Measurements from ENCODE around the gene TRIM41. TPM values are rescaled to one million over a fixed set of nuclear protein-coding genes. Genes with fewer than 3 reads are reported as not detected.

The TRIM41 gene
- polyA plus RNA-seq, 1 experiment, result 15.2 TPM

GRCh38 chr5:181198905-181199519 lies 24.1 kb upstream of the TRIM41 start:
- ChIA-PET CTCF (interaction anchor here (1.1 to 1.4 kb wide), 2 partner anchors 12 to 480 kb away, joined by 3 read pairs; no protein-coding TSS in a partner anchor), POLR2A (no interaction called here)
- no peak for DNase-seq (ENCODE audit: low read depth)
- Histone ChIP-seq H3K4me3 (ENCODE audit: low read depth, low read length) (no peak overlapping the region), H3K27me3 (ENCODE audit: control insufficient read depth, insufficient read depth, low read length) (no peaks in the 10 kb centered on the region), H3K36me3 (ENCODE audit: control insufficient read depth, insufficient read depth, low read length) (no peaks in the 10 kb centered on the region; the same call in 1 of the 2 replicates)
- no peak for TF ChIP-seq CTCF (IDR thresholded peaks at IDR 0.05; ENCODE audit: insufficient read depth, low read depth, low read length)

DNA sequence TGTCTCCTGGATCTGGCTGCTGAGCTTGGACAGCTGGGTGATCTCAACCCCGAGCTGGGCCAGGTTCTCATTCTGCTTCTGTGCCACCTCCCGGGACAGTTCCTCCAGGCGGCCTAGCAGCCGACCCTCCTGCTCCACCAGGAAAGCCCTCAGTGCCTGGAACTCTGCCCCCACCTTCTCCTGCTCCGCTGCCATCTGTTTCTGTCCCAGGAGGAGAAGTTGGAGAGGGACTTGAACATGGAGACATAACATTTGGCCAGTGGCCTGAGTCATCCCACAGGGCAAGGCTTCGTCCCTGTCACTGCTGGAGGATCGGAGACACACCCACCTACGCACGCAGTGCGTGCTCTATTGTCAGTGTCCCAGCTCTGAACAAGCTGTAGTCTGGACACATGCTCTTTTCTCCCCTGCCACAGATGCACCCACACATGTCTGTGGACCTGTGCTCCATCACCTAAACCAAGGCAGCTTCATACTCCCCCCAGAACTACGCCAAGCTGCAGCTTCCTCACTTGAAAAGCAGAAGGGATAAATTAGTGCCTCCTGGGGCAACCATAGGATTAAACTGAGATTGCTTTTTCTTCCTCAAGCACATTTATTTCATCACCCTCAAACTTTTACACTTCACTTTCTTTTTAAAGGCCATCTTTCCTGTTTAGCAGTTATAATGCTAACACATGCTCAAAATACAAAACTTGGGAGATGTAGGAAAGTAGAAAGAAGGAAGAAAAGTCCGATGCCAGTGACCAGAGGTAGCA lies 23.0 kb upstream of the TRIM41 start:
- Histone ChIP-seq H3K27me3 (ENCODE audit: control insufficient read depth, insufficient read depth, low read length) (no peaks in the 10 kb centered on the region), H3K36me3 (ENCODE audit: control insufficient read depth, insufficient read depth, low read length) (no peaks in the 10 kb centered on the region; the same call in 1 of the 2 replicates), H3K4me3 (ENCODE audit: low read depth, low read length) (no peak overlapping the region)
- no peak for DNase-seq (ENCODE audit: low read depth)
- CTCF ChIA-PET, result interaction anchor here (1.4 kb wide), 1 partner anchor 13 kb away, joined by 3 read pairs; no protein-coding TSS in a partner anchor
- TF ChIP-seq CTCF (IDR thresholded peaks at IDR 0.05; ENCODE audit: insufficient read depth, low read depth, low read length), result no peak
- POLR2A ChIA-PET, result no interaction called here

DNA sequence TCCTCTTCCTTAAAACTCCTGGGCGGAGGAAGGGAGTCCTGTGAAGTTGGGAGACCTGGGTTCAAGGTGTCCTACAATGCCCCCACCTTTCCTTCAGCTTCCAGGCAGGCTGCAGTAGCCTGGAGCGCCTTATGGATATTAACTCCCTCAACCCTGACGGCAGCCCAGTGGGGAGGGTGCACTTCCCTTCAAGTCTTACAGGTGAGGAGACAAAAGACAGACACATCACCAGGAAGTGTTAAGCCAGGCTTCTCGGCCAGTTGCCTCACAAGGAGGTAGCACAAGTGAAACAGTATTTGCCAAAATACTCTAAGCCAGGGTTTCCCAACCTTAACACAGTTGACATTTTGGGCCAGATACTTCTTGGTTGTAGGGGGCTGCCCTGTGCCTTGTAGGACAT lies 22.3 kb upstream of the TRIM41 start:
- no peak overlapping the region for H3K4me3 ChIP-seq (ENCODE audit: low read depth, low read length)
- no peaks in the 10 kb centered on the region for H3K36me3 ChIP-seq (ENCODE audit: control insufficient read depth, insufficient read depth, low read length)
- no peaks in the 10 kb centered on the region for H3K27me3 ChIP-seq (ENCODE audit: control insufficient read depth, insufficient read depth, low read length)
- ChIA-PET POLR2A (no interaction called here), CTCF (no interaction called here)
- DNase-seq (ENCODE audit: low read depth), result no peak
- TF ChIP-seq CTCF (IDR thresholded peaks at IDR 0.05; ENCODE audit: insufficient read depth, low read depth, low read length), result no peak

- Histone ChIP-seq H3K4me3 (ENCODE audit: low read depth, low read length) (no peak overlapping the region), H3K27me3 (ENCODE audit: control insufficient read depth, insufficient read depth, low read length) (no peaks in the 10 kb centered on the region), H3K36me3 (ENCODE audit: control insufficient read depth, insufficient read depth, low read length) (no peaks in the 10 kb centered on the region)
- ChIA-PET POLR2A (interaction anchor here (0.5 to 0.6 kb wide), 2 partner anchors 13 to 20 kb away, joined by 3 to 4 read pairs; partner anchors contain the start of gene TRIM41), CTCF (interaction anchor here (1.1 to 1.4 kb wide), 3 partner anchors 12 to 59 kb away, joined by 3 read pairs; no protein-coding TSS in a partner anchor)
- no peak for TF ChIP-seq CTCF (IDR thresholded peaks at IDR 0.05; ENCODE audit: insufficient read depth, low read depth, low read length)
- no peak for DNase-seq (ENCODE audit: low read depth)
Measured at GRCh38 chr5:181203093-181203711, 19.9 kb upstream of the TRIM41 start.

- H3K27me3 ChIP-seq (ENCODE audit: control insufficient read depth, insufficient read depth, low read length), result no peaks in the 10 kb centered on the region
- no peak for DNase-seq (ENCODE audit: low read depth)
- ChIA-PET CTCF (interaction anchor here (1.1 to 1.7 kb wide), 4 partner anchors 11 to 58 kb away, joined by 3 to 4 read pairs (median 3); no protein-coding TSS in a partner anchor), POLR2A (interaction anchor here (0.5 kb wide), 1 partner anchor 20 kb away, joined by 5 read pairs; the partner anchor contains the start of gene TRIM41)
- TF ChIP-seq CTCF (IDR thresholded peaks at IDR 0.05; ENCODE audit: insufficient read depth, low read depth, low read length), result no peak
- peak overlapping the region; percentile 55 for H3K4me3 ChIP-seq (ENCODE audit: low read depth, low read length)
- H3K36me3 ChIP-seq (ENCODE audit: control insufficient read depth, insufficient read depth, low read length), result no peaks in the 10 kb centered on the region
Measured at GRCh38 chr5:181203777-181204112, 19.3 kb upstream of the TRIM41 start.
